GM23338 (cell line): ENCODE results near the gene CDC42BPG. TPM values are rescaled to one million over a fixed set of nuclear protein-coding genes. Genes with fewer than 3 reads are reported as not detected.
A peak's percentile ranks its signal among the peaks of the same experiment; 100 is the strongest.

Experiments
- ATAC-seq: fragments of 200-7000 bp; cut with Tn5 transposase; 3 replicates; pipeline ENCODE4 v1.9.1; 2020
- DNase-seq: peaks from one replicate; pipeline ENCODE4 v3.0.0-alpha.2; 2015; ENCODE audit warnings: low spot score
- H2AFZ ChIP-seq: fragments of 200-600 bp; sonication (generic); 2 replicates; pipeline ENCODE4 v1.8.0; 2016; ENCODE audit warnings: antibody characterized with exemption, mild to moderate bottlenecking, moderate library complexity
- H3F3A ChIP-seq: fragments of 200-600 bp; sonication (generic); replicated peaks from 2 replicates; pipeline ENCODE4 v1.8.0; 2017; ENCODE audit warnings: antibody characterized with exemption, mixed run types, low read depth
- H3K27ac ChIP-seq: fragments of 200-600 bp; sonication (generic); 2 replicates; pipeline ENCODE4 v1.6.1; 2016; ENCODE audit warnings: low read depth
- H3K27me3 ChIP-seq: fragments of 200-600 bp; sonication (generic); 2 replicates; pipeline ENCODE4 v1.8.0; 2016; ENCODE audit warnings: mild to moderate bottlenecking, mixed run types, moderate library complexity; ENCODE audit not compliant: insufficient read depth
- H3K36me3 ChIP-seq: fragments of 200-600 bp; sonication (generic); 2 replicates; pipeline ENCODE4 v1.8.0; 2016; ENCODE audit warnings: mild to moderate bottlenecking; ENCODE audit not compliant: insufficient read depth
- H3K4me1 ChIP-seq: fragments of 200-600 bp; sonication (generic); 2 replicates; pipeline ENCODE4 v1.8.0; 2016; ENCODE audit warnings: mild to moderate bottlenecking, moderate library complexity; ENCODE audit not compliant: insufficient read depth
- H3K4me2 ChIP-seq: fragments of 200-600 bp; sonication (generic); 2 replicates; pipeline ENCODE4 v1.7.1; 2017; ENCODE audit warnings: mixed run types
- H3K4me3 ChIP-seq: fragments of 200-600 bp; sonication (generic); 2 replicates; pipeline ENCODE4 v1.6.1; 2016; ENCODE audit warnings: mixed run types
- H3K79me2 ChIP-seq: fragments of 200-600 bp; sonication (generic); replicated peaks from 2 replicates; pipeline ENCODE4 v1.8.0; 2017; ENCODE audit warnings: mild to moderate bottlenecking; ENCODE audit not compliant: insufficient read depth
- H3K9me2 ChIP-seq: fragments of 200-600 bp; sonication (generic); 2 replicates; pipeline ENCODE4 v1.8.0; 2017; ENCODE audit not compliant: insufficient read depth
- H4K20me1 ChIP-seq: fragments of 200-600 bp; sonication (generic); replicated peaks from 2 replicates; pipeline ENCODE4 v1.8.0; 2017; ENCODE audit warnings: mild to moderate bottlenecking; ENCODE audit not compliant: insufficient read depth
- H3K27ac Mint-ChIP-seq: 2 replicates; pipeline ENCODE4 v1.8.0; 2020; ENCODE audit warnings: inconsistent platforms, mild to moderate bottlenecking, moderate library complexity, mixed read lengths
- H3K27me3 Mint-ChIP-seq: 3 replicates; pipeline ENCODE4 v1.8.0; 2022; ENCODE audit warnings: low read depth, mild to moderate bottlenecking, moderate library complexity, mixed read lengths, inconsistent platforms; ENCODE audit not compliant: insufficient read depth, poor library complexity
- H3K36me3 Mint-ChIP-seq: 3 replicates; pipeline ENCODE4 v1.8.0; 2021; ENCODE audit warnings: low read depth, mild to moderate bottlenecking, inconsistent platforms, moderate library complexity, mixed read lengths
- H3K4me1 Mint-ChIP-seq: 3 replicates; pipeline ENCODE4 v1.8.0; 2020; ENCODE audit warnings: mild to moderate bottlenecking, inconsistent platforms, mixed read lengths
- H3K4me3 Mint-ChIP-seq: 3 replicates; pipeline ENCODE4 v1.8.0; 2021; ENCODE audit warnings: moderate library complexity, mild to moderate bottlenecking, inconsistent platforms, mixed read lengths
- H3K9me3 Mint-ChIP-seq: 3 replicates; pipeline ENCODE4 v1.8.0; 2020; ENCODE audit warnings: moderate library complexity, mild to moderate bottlenecking, inconsistent platforms, mixed read lengths
- CREB1 ChIP-seq: fragments of 250-450 bp; sonication (Bioruptor Pico); IDR thresholded peaks from 2 replicates; pipeline ENCODE4 v1.5.0; 2020; ENCODE audit warnings: low read depth, mild to moderate bottlenecking, moderate library complexity
- JUNB ChIP-seq: IDR thresholded peaks from one replicate; pipeline ENCODE4 v1.6.1; 2016; ENCODE audit warnings: antibody characterized with exemption; ENCODE audit not compliant: unreplicated experiment
- NANOG ChIP-seq: IDR thresholded peaks from 2 replicates; pipeline ENCODE4 v1.6.1; 2016; ENCODE audit warnings: antibody characterized with exemption, borderline replicate concordance
- POLR2AphosphoS5 ChIP-seq: IDR thresholded peaks from 2 replicates; pipeline ENCODE4 v1.6.1; 2016; ENCODE audit warnings: antibody characterized with exemption, low read depth
- STAT1 ChIP-seq: IDR thresholded peaks from one replicate; pipeline ENCODE4 v1.6.1; 2016; ENCODE audit warnings: antibody characterized with exemption; ENCODE audit not compliant: unreplicated experiment
- ZNF114 ChIP-seq: fragments of 250-450 bp; sonication (Bioruptor Pico); IDR thresholded peaks from 2 replicates; pipeline ENCODE4 v1.5.0; 2020; ENCODE audit warnings: mild to moderate bottlenecking, moderate library complexity
- ZNF331 ChIP-seq: fragments of 250-450 bp; sonication (Bioruptor Pico); IDR thresholded peaks from 2 replicates; pipeline ENCODE4 v1.5.0; 2020; ENCODE audit warnings: low read depth, mild to moderate bottlenecking, moderate library complexity
- long read RNA-seq: library from polyadenylated mRNA; unstranded; transcript quantifications from one replicate; pipeline ENCODE4 v2.0.0, GENCODE V29; 2020; ENCODE audit not compliant: unreplicated experiment
- polyA plus RNA-seq: library from polyadenylated mRNA; unstranded; fragments of >200 nt; fragmentation: Nextera tagmentation; extraction: Ambion mirVana; gene quantifications from 2 replicates; pipeline ENCODE4 v1.2.1, GENCODE V29; 2016
- total RNA-seq: library from RNA; depleted of rRNA; stranded (reverse); fragments of >200 nt; shearing (Covaris generic); gene quantifications from 2 replicates; pipeline ENCODE4 v1.2.3, GENCODE V29; 2014; rRNA removed
- TF ChIP-seq, protein P1 (sequence below), 2 experiments: fragments of 200-600 bp in 1 of 2; sonication (generic) in 1 of 2; conservative IDR thresholded peaks; 2 replicates each; pipeline versions ENCODE4 v1.5.1 to v1.6.1; 2016 to 2017; ENCODE audit warnings: antibody characterized with exemption in 2 of 2, low read depth in 2 of 2, mild to moderate bottlenecking in 2 of 2, moderate library complexity in 1 of 2
- TF ChIP-seq, protein P2 (sequence below): IDR thresholded peaks from one replicate; pipeline ENCODE4 v1.6.1; 2018; ENCODE audit warnings: antibody characterized with exemption; ENCODE audit not compliant: unreplicated experiment
- TF ChIP-seq, protein P3 (sequence below): IDR thresholded peaks from 2 replicates; pipeline ENCODE4 v1.6.1; 2016; ENCODE audit warnings: antibody characterized with exemption

Gene CDC42BPG, protein sequence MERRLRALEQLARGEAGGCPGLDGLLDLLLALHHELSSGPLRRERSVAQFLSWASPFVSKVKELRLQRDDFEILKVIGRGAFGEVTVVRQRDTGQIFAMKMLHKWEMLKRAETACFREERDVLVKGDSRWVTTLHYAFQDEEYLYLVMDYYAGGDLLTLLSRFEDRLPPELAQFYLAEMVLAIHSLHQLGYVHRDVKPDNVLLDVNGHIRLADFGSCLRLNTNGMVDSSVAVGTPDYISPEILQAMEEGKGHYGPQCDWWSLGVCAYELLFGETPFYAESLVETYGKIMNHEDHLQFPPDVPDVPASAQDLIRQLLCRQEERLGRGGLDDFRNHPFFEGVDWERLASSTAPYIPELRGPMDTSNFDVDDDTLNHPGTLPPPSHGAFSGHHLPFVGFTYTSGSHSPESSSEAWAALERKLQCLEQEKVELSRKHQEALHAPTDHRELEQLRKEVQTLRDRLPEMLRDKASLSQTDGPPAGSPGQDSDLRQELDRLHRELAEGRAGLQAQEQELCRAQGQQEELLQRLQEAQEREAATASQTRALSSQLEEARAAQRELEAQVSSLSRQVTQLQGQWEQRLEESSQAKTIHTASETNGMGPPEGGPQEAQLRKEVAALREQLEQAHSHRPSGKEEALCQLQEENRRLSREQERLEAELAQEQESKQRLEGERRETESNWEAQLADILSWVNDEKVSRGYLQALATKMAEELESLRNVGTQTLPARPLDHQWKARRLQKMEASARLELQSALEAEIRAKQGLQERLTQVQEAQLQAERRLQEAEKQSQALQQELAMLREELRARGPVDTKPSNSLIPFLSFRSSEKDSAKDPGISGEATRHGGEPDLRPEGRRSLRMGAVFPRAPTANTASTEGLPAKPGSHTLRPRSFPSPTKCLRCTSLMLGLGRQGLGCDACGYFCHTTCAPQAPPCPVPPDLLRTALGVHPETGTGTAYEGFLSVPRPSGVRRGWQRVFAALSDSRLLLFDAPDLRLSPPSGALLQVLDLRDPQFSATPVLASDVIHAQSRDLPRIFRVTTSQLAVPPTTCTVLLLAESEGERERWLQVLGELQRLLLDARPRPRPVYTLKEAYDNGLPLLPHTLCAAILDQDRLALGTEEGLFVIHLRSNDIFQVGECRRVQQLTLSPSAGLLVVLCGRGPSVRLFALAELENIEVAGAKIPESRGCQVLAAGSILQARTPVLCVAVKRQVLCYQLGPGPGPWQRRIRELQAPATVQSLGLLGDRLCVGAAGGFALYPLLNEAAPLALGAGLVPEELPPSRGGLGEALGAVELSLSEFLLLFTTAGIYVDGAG (N-terminal part only)
- total RNA-seq (10.1 and 11.6 TPM in 2 replicates), polyA plus RNA-seq (1.8 and 2.3 TPM in 2 replicates)
- long read RNA-seq, result 0 reads

DNA sequence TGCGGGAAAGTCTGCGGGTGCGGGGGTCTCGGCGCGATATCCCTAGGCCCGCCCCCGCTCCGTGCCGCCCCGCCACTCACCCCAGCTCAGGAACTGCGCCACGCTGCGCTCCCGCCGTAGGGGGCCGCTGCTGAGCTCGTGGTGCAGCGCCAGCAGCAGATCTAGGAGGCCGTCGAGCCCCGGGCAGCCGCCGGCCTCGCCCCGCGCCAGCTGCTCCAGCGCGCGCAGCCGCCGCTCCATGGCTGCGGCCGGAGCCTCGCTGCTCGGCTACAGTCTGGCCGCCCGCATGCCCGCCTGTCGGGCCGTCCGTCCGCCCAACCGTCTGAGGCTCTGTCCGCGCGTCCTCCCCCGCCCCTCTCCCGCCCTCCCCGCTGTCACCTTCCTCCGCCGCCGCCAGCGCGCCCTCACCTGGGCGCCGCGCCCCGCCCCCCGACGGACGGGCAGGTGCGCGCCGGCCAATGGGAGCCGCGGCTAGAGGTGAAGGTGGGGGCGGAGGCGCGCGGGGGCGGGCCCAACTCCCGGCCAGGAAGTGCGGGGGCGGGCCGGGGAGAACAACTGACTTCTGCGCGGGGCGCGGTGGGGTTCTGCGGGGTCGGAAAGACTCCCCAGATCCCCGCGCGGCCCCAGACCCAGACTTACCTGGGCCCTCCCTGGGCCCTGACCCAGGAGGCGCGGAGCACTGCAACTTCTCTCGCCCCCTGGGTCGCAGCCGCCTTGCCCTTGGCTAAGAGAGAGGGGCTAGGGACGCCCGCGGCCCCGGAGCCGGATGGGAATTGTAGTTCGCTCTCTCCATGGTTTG lies at the start of gene CDC42BPG:
Gene CDC42BPG (minus strand): TSS at position 324 of the 799 bp plus-strand sequence. CDS start 84 bp downstream, at position 240.
- peak within 1 kb of the TSS; percentile 88 for H2AFZ ChIP-seq
- no peaks in the 10 kb centered on the region for H3K36me3 ChIP-seq
- peak within 1 kb of the TSS; percentile 93 for H3K4me2 ChIP-seq
- H3F3A ChIP-seq, result no peaks in the 10 kb centered on the region
- H3K4me1 ChIP-seq, result peaks cover 12% of the 10 kb centered on the region
- no peaks in the 10 kb centered on the region for H3K27me3 ChIP-seq
- H3K27me3 Mint-ChIP-seq, result peaks cover 15% of the 10 kb centered on the region
- peaks cover 35% of the 10 kb centered on the region for H3K4me1 Mint-ChIP-seq
- peak; percentile 47 for ATAC-seq
- H3K4me3 ChIP-seq, result peak within 1 kb of the TSS; percentile 86
- peak within 1 kb of the TSS; percentile 84 for H3K4me3 Mint-ChIP-seq
- H3K9me2 ChIP-seq, result no peaks in the 10 kb centered on the region
- H3K36me3 Mint-ChIP-seq, result peaks cover 2% of the 10 kb centered on the region; the same call in 2 of the 3 replicates
- H3K27ac Mint-ChIP-seq, result peak within 1 kb of the TSS; percentile 74
- H4K20me1 ChIP-seq, result no peaks in the 10 kb centered on the region
- no peak within 1 kb of the TSS for H3K27ac ChIP-seq
- H3K9me3 Mint-ChIP-seq, result no peaks in the 10 kb centered on the region
- H3K79me2 ChIP-seq, result no peaks in the 10 kb centered on the region
- peak; percentile 97 for DNase-seq
- TF ChIP-seq ZNF331, result no peak
- TF ChIP-seq, protein P1, sequence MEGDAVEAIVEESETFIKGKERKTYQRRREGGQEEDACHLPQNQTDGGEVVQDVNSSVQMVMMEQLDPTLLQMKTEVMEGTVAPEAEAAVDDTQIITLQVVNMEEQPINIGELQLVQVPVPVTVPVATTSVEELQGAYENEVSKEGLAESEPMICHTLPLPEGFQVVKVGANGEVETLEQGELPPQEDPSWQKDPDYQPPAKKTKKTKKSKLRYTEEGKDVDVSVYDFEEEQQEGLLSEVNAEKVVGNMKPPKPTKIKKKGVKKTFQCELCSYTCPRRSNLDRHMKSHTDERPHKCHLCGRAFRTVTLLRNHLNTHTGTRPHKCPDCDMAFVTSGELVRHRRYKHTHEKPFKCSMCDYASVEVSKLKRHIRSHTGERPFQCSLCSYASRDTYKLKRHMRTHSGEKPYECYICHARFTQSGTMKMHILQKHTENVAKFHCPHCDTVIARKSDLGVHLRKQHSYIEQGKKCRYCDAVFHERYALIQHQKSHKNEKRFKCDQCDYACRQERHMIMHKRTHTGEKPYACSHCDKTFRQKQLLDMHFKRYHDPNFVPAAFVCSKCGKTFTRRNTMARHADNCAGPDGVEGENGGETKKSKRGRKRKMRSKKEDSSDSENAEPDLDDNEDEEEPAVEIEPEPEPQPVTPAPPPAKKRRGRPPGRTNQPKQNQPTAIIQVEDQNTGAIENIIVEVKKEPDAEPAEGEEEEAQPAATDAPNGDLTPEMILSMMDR (conservative IDR thresholded peaks at IDR 0.05; ENCODE audit: low read depth in 2 of 2), result peak in 1 of 2 experiments; percentile 57; a peak in 3 of 4 replicates
- TF ChIP-seq ZNF114 (CRISPR knock-in tag), result no peak
- no peak for TF ChIP-seq JUNB
- no peak for TF ChIP-seq POLR2AphosphoS5
- TF ChIP-seq NANOG, result no peak
- no peak for TF ChIP-seq STAT1
- 0 out of 2 replicates have a peak, but pooled peaks have one; percentile 5 for TF ChIP-seq CREB1 (CRISPR knock-in tag)
- TF ChIP-seq, protein P2, sequence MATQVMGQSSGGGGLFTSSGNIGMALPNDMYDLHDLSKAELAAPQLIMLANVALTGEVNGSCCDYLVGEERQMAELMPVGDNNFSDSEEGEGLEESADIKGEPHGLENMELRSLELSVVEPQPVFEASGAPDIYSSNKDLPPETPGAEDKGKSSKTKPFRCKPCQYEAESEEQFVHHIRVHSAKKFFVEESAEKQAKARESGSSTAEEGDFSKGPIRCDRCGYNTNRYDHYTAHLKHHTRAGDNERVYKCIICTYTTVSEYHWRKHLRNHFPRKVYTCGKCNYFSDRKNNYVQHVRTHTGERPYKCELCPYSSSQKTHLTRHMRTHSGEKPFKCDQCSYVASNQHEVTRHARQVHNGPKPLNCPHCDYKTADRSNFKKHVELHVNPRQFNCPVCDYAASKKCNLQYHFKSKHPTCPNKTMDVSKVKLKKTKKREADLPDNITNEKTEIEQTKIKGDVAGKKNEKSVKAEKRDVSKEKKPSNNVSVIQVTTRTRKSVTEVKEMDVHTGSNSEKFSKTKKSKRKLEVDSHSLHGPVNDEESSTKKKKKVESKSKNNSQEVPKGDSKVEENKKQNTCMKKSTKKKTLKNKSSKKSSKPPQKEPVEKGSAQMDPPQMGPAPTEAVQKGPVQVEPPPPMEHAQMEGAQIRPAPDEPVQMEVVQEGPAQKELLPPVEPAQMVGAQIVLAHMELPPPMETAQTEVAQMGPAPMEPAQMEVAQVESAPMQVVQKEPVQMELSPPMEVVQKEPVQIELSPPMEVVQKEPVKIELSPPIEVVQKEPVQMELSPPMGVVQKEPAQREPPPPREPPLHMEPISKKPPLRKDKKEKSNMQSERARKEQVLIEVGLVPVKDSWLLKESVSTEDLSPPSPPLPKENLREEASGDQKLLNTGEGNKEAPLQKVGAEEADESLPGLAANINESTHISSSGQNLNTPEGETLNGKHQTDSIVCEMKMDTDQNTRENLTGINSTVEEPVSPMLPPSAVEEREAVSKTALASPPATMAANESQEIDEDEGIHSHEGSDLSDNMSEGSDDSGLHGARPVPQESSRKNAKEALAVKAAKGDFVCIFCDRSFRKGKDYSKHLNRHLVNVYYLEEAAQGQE, result no peak
- TF ChIP-seq, protein P3, sequence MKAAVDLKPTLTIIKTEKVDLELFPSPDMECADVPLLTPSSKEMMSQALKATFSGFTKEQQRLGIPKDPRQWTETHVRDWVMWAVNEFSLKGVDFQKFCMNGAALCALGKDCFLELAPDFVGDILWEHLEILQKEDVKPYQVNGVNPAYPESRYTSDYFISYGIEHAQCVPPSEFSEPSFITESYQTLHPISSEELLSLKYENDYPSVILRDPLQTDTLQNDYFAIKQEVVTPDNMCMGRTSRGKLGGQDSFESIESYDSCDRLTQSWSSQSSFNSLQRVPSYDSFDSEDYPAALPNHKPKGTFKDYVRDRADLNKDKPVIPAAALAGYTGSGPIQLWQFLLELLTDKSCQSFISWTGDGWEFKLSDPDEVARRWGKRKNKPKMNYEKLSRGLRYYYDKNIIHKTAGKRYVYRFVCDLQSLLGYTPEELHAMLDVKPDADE, result peak; percentile 52
